ELR (cell line): ENCODE results near the gene ITM2B.

ENCODE experiments used
- DNase-seq: peaks from one replicate; pipeline ENCODE4 v3.0.0-alpha.2; 2015; ENCODE audit warnings: low read depth

ITM2B gene

GRCh38 chr13:48304143-48304876 lies 71.3 kb downstream of the ITM2B start:
- DNase-seq, result peak; percentile 63

- DNase-seq, result no peak
Observed at GRCh38 chr13:48311223-48311622, 78.2 kb downstream of the ITM2B start.

DNA sequence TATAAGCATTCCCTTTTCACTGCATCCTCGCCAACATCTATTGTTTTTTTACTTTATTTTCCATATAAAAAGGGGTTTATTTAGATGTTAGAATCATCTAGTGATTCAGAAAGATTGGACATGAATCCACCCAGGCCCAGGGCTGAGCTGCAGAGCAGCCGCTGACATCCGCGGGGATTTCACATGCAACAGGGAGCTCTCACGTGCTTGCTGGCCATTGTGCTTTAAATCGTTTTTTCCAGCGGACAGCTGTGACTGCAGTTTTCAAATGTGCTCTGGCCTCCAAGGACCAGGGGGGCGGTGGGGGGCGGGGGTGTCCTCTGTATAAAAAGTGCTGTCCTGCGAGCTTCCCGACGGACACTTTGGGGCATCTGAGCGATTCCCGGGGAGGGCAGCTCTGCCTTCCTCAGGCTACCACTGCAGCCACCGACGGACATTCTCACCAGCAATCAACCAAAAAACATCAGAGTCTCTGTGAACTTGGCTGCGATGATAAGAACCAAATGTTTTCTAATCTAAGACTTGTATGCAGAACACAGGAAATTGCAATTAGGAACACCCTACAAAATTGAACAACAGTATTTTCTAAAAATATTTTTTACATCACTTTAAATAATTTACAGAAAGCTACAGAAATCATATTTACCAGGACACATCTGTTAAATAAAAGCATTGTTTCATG lies 83.1 kb downstream of the ITM2B start:
- DNase-seq, result no peak

DNA sequence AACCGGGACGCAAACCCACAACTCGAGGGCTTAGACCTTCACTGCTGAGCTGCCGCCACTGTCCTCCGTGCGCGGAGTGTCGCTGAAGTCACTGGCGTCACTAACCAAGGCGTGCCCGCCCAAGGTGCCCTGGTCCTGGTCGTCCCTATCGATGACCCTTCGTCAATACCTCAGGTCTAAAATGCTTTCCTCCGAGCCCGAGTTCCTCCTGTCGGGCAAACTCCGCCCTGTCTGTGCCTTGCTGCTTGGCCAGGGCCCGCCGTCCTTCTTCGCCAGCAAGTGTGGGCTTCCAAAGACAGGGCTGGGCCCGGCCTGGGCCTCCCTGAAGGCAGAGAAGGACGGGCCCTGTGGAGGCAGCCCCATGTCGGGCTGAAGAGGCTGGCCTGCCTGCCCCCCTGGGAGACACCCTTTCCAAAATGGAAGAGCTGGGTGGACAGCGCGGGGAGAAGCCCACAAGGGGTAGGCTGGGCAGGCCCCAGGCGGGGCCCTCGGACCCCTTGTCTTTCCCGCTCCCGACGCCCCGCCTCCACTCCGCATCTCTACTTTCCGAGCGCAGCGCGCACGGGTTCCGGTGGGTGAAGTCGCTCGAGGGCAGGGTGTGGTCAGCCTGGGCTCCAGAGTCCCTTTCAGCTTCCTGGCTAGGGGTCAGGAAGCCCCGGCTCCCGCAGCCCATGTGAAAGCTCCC lies 84.0 kb downstream of the ITM2B start:
- no peak for DNase-seq

DNA sequence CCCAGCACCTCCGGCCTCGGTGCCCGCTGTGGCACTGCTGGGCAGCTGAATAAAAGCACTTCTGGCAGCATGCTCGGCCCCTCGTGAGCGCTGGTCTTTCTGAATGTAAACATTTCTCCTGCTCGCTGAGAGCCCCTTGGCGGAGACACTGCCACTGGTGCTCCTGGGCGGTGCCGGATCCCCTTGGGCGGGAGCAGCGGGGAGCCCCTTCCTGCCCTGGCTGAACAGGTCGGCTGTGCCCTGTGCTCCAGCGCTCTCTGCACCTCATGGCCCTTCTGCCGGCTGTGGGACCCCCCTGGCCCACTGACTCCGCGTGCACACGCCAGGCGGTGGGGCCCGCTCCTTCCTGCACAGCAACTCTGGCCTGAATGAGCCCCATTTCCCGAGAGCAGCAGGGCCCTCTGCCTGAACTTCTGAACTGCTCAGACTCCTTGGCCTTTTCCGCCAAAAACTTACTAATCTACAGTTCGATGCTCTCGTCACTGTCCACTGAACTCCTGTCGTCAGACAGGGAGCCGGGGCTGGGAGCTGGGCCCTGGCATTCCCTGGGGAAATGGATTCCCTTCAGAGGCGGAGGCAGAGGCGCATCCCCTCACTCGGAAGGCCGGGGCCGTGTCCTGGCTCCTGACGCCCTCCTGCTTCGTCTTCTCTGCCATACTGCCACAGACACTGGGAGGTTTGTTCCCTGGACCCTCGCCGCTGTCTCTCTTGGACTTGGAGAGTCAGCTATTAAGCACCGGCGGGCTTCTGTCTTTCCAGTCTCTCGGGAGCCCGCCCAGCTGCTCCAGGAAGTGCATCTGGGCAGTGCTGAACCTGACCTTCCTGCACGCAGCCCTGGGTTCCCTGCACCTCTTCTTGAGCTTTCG lies 84.7 kb downstream of the ITM2B start:
- no peak for DNase-seq

- DNase-seq, result no peak
Observed at GRCh38 chr13:48318377-48318811, 85.4 kb downstream of the ITM2B start.

DNA sequence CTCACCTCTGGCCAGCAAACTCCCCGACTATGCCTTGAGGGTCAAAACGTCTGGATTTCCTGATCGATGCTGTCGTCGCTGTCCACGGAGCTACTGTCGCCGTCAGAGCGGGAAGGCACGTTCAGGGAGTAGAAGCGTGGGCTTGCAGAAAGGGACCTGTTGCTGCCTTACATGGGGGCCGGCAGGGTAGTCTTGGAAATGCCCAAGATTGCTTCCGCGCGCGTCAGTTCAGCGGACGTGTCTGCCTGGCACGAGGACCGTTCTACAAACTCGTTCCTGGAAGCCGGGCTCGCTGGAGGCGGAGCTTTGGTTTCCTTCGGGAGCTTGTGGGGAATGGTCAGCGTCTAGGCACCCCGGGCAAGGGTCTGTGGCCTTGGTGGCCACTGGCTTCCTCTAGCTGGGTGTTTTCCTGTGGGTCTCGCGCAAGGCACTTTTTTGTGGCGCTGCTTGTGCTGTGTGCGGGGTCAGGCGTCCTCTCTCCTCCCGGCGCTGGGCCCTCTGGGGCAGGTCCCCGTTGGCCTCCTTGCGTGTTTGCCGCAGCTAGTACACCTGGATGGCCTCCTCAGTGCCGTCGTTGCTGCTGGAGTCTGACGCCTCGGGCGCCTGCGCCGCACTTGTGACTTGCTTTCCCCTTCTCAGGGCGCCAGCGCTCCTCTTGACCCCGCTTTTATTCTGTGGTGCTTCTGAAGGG lies 86.0 kb downstream of the ITM2B start:
- no peak for DNase-seq
